GM20000 (cell line): ENCODE results near the gene PSMD1.

ENCODE experiments used
- DNase-seq: peaks from one replicate; pipeline ENCODE4 v3.0.0; 2012; ENCODE audit warnings: low spot score
- TF ChIP-seq, protein P1 (sequence below): IDR thresholded peaks from 2 replicates; pipeline ENCODE4 v1.5.1; 2012; ENCODE audit warnings: mild to moderate bottlenecking, control low read depth; ENCODE audit errors: extremely low read depth, missing control alignments

Gene PSMD1

DNA sequence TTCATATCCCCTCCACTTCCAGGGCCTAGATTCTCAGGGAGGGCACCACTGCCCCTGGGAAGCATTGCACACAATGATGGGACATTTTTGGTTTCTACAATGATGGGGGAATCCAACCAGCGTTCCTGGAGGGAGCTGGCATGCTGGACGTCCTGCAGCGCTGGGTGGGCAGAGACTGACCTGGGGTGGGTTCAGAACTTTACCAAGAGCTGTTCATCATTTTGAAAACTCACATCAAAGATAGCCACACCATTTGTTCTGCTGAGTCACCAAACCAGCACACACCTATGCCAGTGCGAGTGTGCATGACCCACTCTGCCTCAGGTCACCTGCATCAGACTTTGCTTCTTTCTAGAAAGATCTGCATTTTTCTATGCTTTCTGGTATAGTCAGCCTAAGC, 127.7 kb downstream of the PSMD1 start:
- TF ChIP-seq, protein P1, sequence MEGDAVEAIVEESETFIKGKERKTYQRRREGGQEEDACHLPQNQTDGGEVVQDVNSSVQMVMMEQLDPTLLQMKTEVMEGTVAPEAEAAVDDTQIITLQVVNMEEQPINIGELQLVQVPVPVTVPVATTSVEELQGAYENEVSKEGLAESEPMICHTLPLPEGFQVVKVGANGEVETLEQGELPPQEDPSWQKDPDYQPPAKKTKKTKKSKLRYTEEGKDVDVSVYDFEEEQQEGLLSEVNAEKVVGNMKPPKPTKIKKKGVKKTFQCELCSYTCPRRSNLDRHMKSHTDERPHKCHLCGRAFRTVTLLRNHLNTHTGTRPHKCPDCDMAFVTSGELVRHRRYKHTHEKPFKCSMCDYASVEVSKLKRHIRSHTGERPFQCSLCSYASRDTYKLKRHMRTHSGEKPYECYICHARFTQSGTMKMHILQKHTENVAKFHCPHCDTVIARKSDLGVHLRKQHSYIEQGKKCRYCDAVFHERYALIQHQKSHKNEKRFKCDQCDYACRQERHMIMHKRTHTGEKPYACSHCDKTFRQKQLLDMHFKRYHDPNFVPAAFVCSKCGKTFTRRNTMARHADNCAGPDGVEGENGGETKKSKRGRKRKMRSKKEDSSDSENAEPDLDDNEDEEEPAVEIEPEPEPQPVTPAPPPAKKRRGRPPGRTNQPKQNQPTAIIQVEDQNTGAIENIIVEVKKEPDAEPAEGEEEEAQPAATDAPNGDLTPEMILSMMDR = no peak
- DNase-seq = no peak

DNA sequence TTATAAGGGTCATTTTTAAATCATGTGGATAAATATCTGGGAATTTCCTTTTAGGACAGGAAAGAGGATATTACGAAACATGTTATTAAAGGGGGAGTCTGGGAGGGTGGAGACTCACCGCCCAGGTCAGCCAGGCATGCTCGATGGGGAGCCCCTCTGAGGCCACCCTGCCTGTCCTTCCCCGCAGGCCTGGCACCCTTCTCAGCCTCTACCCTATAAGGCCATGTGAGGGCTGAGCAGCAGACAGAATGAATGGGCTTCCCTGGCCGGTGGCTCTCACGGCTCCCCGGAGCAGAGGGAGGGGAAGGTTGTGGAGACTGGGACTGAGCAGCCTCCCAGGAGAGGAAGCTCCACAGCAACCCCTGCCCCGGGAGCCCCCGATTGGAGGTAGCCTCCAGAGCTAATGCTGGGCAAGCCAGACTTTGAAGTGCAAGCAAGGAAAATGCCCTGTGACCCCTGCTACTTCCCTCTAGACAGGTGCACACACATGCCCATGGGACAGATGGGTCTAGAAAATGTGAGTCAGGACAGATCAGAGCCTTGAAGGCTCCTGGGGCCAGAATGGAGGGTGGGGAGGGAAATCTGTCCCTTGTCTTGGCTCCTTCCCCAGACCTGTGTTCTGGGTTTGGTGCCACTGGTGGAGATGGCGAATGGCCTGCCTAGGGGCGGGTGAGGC, 128.5 kb downstream of the PSMD1 start:
- DNase-seq = no peak
- TF ChIP-seq, protein P1 = no peak

DNA sequence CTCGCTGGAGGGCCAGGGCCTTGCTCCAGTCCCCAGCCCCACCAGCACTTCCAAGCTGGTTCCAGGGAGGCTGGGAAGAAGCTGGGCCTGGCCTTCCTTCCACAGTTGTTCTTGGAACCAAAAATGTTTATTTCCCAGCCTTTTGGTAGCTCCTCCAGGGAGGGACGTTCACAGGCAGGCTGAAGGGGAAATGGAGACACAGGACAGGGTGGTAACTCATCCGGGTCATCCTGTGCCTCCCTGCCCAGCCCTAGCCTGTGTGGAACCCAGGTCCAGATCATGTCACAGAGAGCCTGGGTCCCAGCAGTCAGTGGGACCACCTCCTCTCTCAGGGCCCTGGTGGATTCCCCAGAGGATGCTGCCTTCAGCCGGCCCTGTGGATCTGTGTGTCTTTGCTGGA, 129.2 kb downstream of the PSMD1 start:
- TF ChIP-seq, protein P1 = no peak
- DNase-seq = no peak

DNA sequence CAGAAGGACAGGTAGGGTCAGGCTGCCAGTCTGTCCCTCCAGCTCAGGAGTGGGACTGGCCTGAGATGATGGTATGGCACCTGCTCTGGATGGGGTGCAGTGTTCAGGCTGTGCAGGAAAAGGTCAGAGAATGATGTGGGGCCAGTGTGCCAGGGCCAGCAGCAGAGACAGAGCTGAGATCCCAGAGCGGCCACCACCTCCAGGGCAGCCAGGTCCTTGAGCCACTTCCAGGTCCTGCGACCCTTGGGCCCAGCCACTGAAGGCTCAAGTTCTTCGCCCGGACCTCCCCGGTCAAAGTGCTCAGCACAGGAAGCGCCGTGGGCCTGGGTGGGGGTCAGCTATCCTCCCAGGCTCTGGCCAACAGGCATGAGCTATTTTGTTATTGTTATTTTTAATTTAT, 129.7 kb downstream of the PSMD1 start:
- DNase-seq = no peak
- TF ChIP-seq, protein P1 = no peak

DNA sequence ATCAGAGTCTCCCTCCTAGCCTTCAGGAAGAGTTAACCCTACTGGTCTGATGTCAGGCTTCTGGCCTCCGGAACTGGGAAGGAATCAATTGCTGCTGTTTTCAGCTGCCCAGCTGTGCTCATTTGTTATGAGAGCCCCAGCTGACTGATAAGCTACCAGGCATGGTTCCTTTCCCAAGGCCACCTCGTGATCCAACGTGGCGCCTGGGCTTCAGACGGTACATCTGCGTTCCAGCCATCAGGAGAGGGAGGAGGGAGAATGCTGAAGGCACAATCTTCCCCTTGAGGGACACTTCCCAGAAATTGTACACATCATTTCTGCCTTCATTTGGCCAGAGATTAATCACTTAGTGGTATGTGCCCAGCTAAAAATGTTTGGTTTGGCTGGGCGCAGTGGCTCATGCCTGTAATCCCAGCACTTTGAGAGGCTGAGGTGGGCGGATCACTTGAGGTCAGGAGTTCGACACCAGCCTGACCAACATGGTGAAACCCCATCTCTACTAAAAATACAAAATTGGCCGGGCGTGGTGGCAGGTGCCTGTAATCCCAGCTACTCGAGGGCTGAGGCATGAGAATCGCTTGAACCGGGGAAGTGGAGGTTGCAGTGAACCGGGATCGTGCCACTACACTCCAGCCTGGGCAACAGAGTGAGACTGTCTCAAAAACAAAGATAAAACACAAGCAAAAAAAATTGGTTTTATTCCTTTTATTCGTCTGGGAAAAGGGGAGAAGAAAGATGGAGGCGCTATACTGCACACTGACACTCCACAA, 131.3 kb downstream of the PSMD1 start:
- no peak for DNase-seq
- TF ChIP-seq, protein P1 = no peak

DNA sequence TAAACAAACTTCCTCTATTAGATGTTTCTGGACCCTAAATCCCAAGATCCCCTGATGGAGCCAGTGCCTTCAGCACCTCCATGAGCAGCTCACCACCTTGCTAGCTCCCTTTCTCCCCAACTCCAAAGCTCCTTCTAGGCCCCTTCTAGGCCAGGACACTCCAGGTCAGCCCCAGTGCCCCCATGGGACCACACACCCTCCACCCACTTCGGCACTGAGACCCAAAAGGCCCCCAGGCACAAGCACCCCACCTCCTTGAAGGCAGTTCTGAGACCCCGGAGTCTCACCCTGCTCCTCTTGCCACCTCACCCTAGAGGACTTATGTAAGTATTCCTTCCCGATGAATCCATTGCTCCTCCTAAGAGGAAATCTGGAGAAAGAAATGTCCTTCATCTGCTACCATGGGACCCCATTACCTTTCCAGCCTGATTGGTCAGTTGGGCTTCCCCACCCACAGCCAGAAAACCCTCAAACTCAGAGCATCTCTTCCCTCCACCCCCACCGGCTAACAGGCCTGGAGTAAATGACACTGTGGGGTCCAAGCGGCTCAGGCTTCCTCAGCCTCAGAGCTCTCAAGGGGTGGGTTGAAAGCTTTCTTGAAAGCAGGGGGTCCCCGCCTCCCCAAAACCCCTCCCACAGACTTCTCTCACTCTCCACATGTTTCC, 132.0 kb downstream of the PSMD1 start:
- no peak for DNase-seq
- TF ChIP-seq, protein P1 = no peak

DNA sequence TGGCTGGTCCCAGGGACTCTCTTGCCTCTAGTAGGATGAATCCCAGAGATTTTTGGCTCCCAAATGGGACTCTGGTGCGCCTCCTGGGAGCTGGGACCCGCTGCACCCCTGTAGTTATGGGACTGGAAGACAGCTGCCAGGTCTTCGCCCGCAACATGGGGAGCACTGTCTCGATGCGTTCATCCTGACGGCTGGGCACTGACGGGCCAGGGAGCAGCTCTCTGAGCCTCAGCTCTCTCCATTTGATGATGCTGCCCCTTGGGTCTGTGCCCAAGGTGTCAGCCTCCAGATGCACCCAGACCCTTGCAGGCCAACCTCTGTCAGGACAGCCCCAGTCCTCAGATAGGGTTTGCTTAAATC, 132.5 kb downstream of the PSMD1 start:
- DNase-seq = no peak

More for the DNA sequence above, 132.5 kb downstream of the PSMD1 start:
- TF ChIP-seq, protein P1 = no peak
